Vagina (tissue), 2 donors: ENCODE measurements around the gene IQCN.

Experiments used
- CTCF ChIP-seq, 3 experiments: fragments of 450-650 bp in 2 of 3; fragments of 200-600 bp in 1 of 3; sonication (generic) in 1 of 3; IDR thresholded peaks; one replicate each; pipeline ENCODE4 v1.5.1; 2017 to 2019; ENCODE audit warnings: antibody characterized with exemption in 3 of 3, mild to moderate bottlenecking in 2 of 3, moderate library complexity in 2 of 3
- POLR2A ChIP-seq, 2 donors: fragments of 450-650 bp; IDR thresholded peaks; one replicate each; pipeline ENCODE4 v1.6.1; 2017; ENCODE audit warnings: antibody characterized with exemption in 2 of 2, mild to moderate bottlenecking in 2 of 2, moderate library complexity in 2 of 2
- POLR2AphosphoS5 ChIP-seq, 2 donors: sonication (generic); formaldehyde crosslinking; IDR thresholded peaks; one replicate each; pipeline ENCODE4 v1.9.0; 2017; ENCODE audit warnings: antibody characterized with exemption in 2 of 2, mild to moderate bottlenecking in 2 of 2, low read depth in 1 of 2; ENCODE audit not compliant: insufficient read depth in 1 of 2

- TF ChIP-seq CTCF (IDR thresholded peaks at IDR 0.05) (no peak), POLR2A (IDR thresholded peaks at IDR 0.05) (no peak), POLR2AphosphoS5 (IDR thresholded peaks at IDR 0.05; ENCODE audit: insufficient read depth in 1 of 2, low read depth in 1 of 2) (no peak)
Measured at GRCh38 chr19:18304208-18304457, 29.9 kb upstream of the IQCN start.
